LNCAP (cell line): ENCODE results near the gene STK32C.

Source experiments
- CTCF ChIP-seq: fragments of 450-650 bp; IDR thresholded peaks from 2 replicates; pipeline ENCODE4 v1.5.1; 2017; ENCODE audit warnings: mild to moderate bottlenecking

The STK32C gene

GRCh38 chr10:132346806-132347205 lies 39.1 kb upstream of the STK32C start:
- no peak for TF ChIP-seq CTCF

DNA sequence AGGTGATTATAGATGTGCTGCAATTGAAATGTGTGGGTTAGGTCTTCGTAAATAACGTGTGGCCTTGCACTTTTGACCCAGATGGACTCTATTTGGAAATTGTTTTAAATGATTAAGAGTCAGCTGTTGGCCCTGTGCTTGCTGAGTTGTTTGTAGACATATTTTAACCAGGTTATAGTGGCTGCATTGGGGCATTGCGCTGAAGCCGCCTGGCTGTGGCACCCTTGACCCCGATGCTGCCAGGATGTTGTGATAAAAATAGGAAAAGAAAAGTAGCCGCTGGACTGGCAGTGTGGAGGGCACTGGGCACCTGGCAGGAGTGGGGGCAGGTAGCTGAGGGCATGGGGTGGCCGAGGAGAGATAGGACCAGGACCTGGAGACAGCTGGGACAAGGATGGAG lies 37.6 kb upstream of the STK32C start:
- no peak for TF ChIP-seq CTCF

DNA sequence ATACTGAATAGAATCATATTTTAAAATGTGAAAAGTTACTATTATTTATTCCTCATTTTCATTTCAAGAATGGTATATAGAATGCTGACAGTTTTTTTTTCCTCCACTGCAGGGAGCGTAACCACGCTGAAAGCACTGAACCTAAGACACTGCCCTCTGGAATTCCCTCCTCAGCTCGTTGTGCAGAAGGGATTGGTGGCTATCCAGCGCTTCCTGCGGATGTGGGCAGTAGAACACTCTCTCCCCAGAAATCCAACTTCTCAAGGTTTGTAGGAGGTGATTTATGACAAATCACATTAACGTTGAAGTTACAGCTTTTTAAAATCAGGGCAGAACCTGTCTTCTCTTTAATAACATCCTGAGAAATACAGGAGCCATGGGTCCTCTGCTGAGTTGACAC lies 36.6 kb upstream of the STK32C start:
- TF ChIP-seq CTCF: no peak

- TF ChIP-seq CTCF: no peak
These were observed 34.8 kb upstream of the STK32C start for GRCh38 chr10:132342553-132342952.

GRCh38 chr10:132341781-132342180 lies 34.0 kb upstream of the STK32C start:
- no peak for TF ChIP-seq CTCF

DNA sequence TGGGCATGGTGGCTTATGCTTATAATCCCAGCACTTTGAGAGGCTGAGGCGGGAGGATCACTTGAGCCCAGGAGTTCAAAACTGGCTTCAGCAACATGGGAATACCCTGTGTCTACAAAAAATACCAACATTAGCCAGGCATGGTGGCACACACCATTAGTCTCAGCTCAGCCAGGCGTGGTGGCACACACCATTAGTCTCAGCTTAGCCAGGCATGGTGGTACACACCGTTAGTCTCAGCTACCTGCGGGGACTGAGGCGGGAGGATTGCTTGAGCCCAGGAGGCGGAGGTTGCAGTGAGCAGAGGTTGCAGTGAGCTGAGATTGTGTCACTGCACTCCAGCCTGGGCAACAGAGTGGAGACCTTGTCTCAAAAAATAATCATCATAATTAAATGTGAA lies 33.3 kb upstream of the STK32C start:
- no peak for TF ChIP-seq CTCF

GRCh38 chr10:132339276-132339675 lies 31.5 kb upstream of the STK32C start:
- no peak for TF ChIP-seq CTCF

- TF ChIP-seq CTCF: no peak
These were observed 31.1 kb upstream of the STK32C start for GRCh38 chr10:132338876-132339275.
